Epithelial cell of esophagus (primary cell): ENCODE results near the gene KLK13.

Source experiments
- DNase-seq: peaks from one replicate; pipeline ENCODE4 v3.0.0; 2010; ENCODE audit warnings: low read depth
- H3K4me3 ChIP-seq: 2 replicates; pipeline ENCODE4 v1.5.1; 2011; ENCODE audit warnings: mild to moderate bottlenecking, low read length, control low read depth
- CTCF ChIP-seq: IDR thresholded peaks from 2 replicates; pipeline ENCODE4 v1.5.1; 2011; ENCODE audit warnings: low read depth, mild to moderate bottlenecking, low read length, control low read depth, inconsistent platforms; ENCODE audit not compliant: insufficient read depth; ENCODE audit errors: missing control alignments

KLK13 gene

GRCh38 chr19:51065221-51065960 lies 499 bp upstream of the KLK13 start:
- no peak for DNase-seq
- no peak for TF ChIP-seq CTCF
- no peak overlapping the region for H3K4me3 ChIP-seq

DNA sequence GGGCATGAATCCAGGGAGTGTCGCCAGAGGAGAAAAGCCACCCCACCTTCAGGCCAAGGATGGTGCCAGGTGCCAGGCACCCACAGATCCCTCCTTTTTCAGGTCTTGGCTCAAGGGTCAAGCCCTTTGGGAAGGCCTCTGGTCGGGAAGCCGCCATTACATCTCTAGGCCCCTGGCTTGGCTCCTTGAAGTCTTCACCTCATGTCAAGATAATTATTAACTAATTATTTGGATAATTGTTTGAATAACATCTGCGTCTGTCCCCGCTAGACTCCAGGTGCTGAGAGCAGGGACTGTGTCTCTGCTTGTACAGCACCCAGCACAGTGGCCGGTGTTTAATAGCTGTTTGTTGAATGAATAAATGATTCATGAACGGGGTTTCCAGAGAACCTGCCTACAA lies 1.2 kb downstream of the KLK13 start:
- no peak for TF ChIP-seq CTCF
- no peak for DNase-seq
- no peak overlapping the region for H3K4me3 ChIP-seq

- no peak for TF ChIP-seq CTCF
- H3K4me3 ChIP-seq = no peak overlapping the region
- DNase-seq = no peak
Measured at GRCh38 chr19:51060973-51061372, 3.9 kb downstream of the KLK13 start.

DNA sequence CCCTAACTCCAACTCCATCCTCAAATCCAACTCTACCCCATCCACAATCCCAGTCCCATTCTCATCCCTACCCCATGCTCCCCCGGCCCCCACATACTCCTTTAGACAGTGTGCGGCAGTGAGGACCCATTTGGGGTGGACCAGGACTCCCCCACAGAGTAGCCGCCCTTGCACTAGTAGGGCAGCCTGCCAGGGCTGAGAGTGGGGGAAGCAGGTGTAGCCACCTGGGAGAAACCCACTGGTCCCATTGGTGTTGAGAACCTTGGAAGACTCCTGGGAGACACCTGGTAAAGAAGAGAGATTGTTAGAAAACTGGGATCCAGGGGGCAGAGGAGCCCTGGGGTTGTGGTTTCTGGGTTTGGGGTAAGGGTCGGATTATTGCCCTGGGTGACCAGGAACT lies 4.6 kb downstream of the KLK13 start:
- DNase-seq = no peak
- TF ChIP-seq CTCF = no peak
- H3K4me3 ChIP-seq = no peak overlapping the region

DNA sequence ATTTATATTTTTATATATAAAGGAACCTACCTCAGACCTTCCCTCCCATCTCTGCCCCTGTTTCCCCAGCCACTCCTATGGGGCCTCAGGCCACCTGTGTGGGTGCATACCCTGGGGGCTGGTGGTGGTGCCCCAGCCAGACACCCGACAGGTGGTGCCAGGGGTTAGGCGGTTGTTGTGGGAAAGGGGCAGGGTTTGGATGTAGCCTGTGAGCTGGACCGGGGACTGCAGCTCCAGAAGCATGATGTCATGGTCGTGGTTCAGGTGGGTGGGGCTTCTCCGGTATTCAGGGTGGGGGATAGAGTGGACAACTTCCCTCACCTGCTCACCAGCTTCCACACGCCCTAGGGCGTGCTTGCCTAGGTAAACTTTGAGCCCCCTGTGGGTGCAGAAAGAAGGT lies 5.2 kb downstream of the KLK13 start:
- H3K4me3 ChIP-seq = no peak overlapping the region
- no peak for DNase-seq
- TF ChIP-seq CTCF = no peak

DNA sequence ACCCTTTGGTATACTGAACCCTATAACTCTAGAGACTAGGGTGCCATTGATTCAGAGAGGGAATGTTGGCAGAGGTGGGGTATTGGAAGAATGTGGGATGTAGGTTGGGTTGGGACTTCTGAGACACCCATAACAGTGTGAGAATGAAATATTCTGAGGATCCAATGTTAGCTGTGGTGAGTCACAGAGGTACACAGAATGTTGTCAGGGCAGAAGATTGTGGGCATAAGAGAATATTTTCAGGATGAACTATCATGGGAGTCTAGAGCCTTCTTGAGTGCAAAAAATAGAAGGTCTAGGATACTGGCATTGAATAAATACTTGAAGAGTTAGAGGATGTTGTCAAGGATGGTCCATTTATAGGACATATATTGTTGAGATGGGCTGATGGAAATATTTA lies 9.0 kb downstream of the KLK13 start:
- no peak for TF ChIP-seq CTCF
- no peak overlapping the region for H3K4me3 ChIP-seq
- DNase-seq = no peak

- H3K4me3 ChIP-seq = no peak overlapping the region
- no peak for TF ChIP-seq CTCF
- DNase-seq = no peak
Measured at GRCh38 chr19:51047031-51047335, 17.9 kb downstream of the KLK13 start.
